Central memory CD4-positive, alpha-beta T cell (primary cell): Measurements from ENCODE around the gene TADA1.

Experiments
- DNase-seq: peaks from one replicate; pipeline ENCODE4 v3.0.0; 2022
- total RNA-seq, 3 experiments: gene quantifications; one replicate each; lab custom pipeline; 2026; lab: John Stamatoyannopoulos, UW

The TADA1 gene, protein sequence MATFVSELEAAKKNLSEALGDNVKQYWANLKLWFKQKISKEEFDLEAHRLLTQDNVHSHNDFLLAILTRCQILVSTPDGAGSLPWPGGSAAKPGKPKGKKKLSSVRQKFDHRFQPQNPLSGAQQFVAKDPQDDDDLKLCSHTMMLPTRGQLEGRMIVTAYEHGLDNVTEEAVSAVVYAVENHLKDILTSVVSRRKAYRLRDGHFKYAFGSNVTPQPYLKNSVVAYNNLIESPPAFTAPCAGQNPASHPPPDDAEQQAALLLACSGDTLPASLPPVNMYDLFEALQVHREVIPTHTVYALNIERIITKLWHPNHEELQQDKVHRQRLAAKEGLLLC
- 24.1 to 37.0 (median 32.3) reads per million in 3 experiments for total RNA-seq

GRCh38 chr1:166875734-166876539, at the start of gene TADA1:
TSS of gene TADA1 (minus strand) at chr1:166876264. CDS start at chr1:166876233, 31 bp downstream.
- DNase-seq: peak; percentile 96

DNA sequence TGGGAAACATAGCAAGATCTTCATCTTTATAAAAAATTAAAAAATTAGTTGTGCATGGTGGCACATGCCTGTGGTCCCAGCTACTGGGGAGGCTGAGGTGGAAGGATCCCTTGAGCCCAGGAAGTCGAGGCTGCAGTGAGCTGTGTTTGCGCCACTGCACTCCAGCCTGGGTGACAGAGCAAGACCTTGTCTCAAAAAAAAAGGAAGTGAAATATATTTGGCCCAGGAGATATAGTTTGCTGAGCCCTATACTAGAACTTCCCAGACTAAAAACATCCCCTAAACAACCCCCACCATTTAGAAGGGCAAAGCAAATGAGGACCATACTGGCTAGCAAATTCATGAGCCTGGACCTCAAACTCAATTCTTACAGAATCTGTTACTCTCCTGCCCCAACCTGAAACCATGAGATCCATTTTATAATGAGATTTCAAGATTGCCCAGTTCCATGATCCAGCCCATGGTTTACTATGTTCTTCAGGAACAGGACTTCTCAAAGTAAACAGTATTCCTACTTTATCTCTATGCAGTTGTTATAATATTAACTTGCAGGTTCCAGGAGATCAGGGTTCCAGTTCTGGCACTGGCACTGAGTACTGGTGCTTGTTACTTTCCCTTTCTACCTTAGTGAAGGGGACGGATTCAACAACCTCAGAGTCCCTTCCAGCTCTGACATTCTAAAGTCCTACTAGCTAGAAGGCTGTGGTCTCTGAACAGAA, 48.9 kb upstream of the TADA1 start:
- no peak for DNase-seq

GRCh38 chr1:166920561-166921475, 44.8 kb upstream of the TADA1 start:
- DNase-seq: no peak

- DNase-seq: no peak
These were observed 42.9 kb upstream of the TADA1 start for GRCh38 chr1:166918956-166919316.

DNA sequence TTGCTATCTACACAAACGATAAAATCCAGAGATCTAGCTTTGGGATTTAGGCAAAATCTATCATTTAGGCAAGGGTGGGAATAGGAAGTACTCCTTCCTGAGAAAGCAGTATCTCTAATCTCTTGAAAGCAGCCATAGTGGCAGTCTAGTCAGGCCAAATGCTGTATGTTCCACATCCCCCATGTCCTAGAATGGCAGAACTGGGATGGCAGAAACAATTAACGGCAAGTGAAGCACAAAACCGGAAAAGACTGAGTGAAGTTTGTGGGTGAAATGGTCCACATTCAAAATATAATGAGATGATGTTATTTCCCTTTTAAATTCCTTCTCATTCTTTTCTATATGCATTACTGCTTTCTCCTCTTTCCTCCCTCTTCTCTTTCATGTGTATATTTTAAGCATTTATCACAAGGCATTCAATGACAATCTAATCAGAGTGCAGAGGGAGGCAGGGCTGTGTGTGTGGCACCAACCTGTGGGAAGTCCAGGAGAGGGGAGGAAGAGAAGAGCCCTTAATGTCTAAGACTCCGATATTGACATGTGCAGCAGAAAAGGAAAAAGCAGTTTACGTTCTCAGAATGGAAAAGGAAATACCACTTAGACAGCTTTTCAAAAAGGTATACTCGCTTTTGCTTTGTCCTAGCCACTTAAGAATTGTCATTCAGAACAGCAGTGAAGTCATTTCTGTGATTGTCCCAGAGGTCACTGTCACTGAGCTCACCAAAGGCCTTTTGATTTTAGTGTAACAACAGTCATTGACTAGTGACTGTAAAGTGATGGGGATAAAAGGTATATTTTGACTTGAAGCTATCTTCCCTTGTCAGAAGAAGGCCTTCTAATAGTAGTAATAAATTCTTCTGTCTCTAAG, 42.3 kb upstream of the TADA1 start:
- no peak for DNase-seq

DNA sequence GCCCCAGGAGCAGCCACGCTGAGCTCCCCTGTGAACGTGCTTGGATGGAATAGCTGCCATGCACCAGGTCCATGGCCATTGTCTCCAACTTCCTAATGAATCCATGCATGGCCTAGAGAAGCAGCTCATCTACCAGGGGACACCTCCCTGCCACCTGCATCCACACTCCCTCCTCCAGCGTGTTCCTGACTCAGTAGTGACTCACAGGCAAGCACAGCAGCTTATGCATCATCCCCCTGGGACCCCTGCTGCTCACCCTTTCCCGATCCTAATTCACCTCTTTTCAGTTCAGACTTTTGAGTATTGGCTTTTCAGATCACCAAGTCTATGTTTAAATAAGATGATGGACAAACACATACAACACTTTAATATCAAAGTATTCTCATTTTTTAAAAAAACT, 39.9 kb upstream of the TADA1 start:
- no peak for DNase-seq

DNA sequence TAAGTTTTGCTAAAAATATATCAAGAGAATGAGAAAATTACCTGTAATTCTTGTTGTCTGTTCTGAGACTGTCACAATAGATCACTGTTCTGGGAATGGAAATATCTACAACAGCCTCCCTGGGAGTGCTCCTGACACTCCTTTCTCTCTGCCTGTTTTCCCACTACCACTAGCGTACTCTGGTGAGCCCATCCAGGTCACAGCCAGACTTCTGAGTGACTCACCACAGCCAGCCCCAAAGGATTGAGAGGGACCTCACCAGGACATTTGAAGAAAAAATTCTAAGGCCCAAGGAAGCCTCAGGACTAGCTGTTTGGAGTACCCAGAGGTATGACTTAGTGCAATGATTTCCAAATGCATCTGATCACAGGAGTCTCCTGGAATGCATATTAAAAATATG, 39.0 kb upstream of the TADA1 start:
- DNase-seq: no peak

GRCh38 chr1:166914111-166914510, 38.0 kb upstream of the TADA1 start:
- no peak for DNase-seq

GRCh38 chr1:166911624-166912023, 35.6 kb upstream of the TADA1 start:
- no peak for DNase-seq

DNA sequence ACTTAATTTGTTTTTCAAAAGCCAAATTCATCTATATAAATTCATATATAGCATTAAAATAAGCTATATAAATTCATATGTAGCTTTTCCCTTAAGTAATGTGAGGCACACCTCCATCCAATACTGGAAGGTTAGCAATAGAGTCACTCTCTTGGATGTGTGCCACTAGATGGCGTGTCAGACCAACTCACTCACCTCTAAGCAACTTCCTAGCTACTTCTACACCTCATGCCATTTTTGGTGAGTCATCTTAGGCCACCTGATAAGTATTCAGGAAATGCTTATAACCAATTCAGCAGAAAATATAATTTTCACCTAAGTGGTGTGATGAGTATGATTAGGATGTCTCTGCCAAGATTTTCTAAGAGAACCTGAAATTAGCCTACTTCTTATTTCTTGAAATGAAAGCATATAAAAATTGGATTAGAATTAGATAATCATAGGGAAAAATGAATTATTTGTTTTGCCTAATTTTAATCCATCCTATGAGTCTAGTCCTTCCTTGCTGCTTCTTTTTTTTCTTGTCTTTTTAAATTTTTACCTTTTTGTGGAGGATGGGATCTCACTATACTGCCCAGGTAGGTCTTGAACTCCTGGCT, 34.4 kb upstream of the TADA1 start:
- DNase-seq: peak; percentile 75

GRCh38 chr1:166908942-166909341, 32.9 kb upstream of the TADA1 start:
- DNase-seq: no peak

- DNase-seq: no peak
These were observed 31.7 kb upstream of the TADA1 start for GRCh38 chr1:166907763-166908162.

DNA sequence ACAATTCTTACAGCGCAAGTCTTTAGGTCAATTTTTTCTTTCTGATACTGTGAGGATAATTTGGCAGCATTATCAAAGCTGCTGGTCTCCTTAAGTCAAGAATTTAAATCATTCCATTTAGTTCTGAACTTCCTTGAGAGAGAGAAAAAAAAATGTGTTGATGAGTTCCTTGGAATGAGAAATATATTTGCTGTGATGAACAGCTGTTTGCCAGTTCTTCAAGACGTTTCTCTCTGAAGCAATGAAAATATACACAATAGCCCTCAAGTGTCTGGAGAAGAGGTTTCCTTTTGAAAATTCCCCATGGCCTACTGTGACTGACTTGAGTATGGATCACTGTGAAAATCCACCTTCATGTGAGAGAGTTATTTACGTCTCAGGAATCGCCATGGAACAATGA, 31.0 kb upstream of the TADA1 start:
- no peak for DNase-seq

DNA sequence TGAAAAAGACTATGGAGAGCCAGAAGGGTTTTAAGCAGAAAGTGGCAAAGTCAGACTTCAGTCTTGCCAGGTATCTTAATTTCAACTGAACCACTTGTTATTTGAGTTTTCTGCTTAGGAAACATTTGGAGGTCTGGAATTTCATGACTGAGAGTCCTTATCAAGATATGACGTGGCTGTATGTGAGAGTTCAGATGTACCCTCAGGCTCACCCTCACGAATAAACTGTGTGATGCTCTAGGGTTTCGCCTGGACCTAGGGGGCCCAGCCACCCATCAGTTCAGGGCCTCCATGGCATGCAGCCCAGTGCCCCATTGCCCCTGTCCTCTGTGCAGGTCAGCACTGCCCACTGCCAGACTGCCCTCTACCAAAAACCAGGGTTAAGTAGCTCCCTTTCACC, 30.6 kb upstream of the TADA1 start:
- DNase-seq: no peak

DNA sequence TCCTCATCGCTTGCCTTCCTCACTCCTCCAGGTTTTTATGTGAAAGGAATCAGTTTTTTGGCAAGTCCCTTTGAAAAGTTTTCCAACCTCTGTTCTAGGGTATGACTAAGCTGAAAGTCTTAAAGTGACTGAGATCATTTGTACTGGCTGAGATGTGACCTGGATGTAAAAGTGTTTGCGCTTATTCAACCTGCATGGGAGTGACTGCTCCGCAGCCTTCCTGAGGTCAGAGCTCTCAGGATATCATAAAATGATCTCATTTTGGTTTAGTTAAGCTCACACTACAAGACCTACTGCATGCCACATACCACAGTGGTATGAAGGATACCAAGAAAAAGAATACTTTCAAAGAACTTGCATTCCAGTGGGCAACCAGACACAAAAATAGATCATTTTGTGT, 29.8 kb upstream of the TADA1 start:
- no peak for DNase-seq

DNA sequence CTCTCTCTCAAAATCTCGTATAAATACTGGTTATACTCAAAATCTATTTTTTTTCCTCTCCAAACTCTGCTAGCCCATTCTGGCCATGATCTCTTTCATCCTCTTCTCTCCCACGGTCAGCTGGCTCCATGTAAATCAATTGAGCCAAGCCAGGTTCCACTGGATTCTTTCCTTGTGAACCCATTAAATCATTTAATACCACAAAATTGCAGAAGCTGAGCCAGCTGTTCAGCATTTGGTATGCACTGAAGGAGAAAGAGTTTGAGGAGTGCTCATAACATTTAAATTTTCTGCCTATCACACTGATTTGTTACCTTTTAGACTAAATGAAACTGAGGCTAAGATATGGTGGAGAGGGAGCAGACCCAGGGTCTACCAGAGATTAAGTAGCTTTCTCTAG, 29.1 kb upstream of the TADA1 start:
- no peak for DNase-seq

- no peak for DNase-seq
These were observed 27.2 kb upstream of the TADA1 start for GRCh38 chr1:166903232-166903631.

GRCh38 chr1:166902279-166902678, 26.2 kb upstream of the TADA1 start:
- DNase-seq: no peak

- DNase-seq: no peak
These were observed 24.9 kb upstream of the TADA1 start for GRCh38 chr1:166900987-166901386.

GRCh38 chr1:166899769-166900168, 23.7 kb upstream of the TADA1 start:
- no peak for DNase-seq

- DNase-seq: no peak
These were observed 19.7 kb upstream of the TADA1 start for GRCh38 chr1:166895766-166896165.
